ENCODE results near the gene MPP7. TPM values are rescaled to one million over a fixed set of nuclear protein-coding genes. Genes with fewer than 3 reads are reported as not detected.

The MPP7 gene
- total RNA-seq, 1 donor from 2014 or later = 3.2 TPM

DNA sequence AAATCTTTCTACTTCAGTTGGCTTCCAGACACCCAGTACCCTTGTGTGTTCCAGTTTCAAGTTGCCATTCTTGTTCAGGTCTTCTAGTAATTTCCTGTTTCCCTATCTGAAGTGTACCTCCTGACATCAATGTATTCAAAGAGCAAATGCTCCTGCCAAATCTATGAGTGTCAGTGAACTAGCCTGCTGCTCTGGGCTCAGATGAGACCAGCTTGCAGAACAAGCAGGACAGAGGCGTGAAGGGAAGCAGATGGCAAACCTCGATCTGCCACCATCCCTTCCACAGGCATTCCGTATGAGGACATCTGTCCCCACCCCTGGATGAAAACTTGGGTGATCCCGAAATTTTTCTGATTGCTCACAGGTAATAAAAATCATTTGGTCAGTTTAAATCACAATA is 4.4 kb upstream of the MPP7 start:
- intact Hi-C loops (cut with micrococcal nuclease) = no loop called here

DNA sequence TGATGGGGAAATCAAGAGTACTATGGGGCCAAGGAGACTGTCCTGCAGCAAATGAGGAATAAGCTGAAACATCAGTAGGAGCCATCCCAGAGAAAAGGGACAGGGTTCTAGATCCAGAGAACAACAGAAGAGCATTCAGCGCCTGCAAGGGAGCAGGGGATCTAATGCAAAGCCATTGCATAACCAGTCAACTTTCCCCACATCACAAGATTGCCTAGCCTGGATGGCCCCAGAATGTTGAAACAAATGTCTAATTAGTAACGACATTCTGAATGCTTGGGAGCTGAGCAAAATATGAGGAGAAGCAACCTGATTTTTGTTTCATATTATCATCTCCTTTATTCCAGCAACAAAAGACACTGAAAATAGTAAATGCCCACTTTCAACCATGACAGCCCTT is 2.7 kb upstream of the MPP7 start:
- intact Hi-C loops (cut with micrococcal nuclease) = no loop called here

DNA sequence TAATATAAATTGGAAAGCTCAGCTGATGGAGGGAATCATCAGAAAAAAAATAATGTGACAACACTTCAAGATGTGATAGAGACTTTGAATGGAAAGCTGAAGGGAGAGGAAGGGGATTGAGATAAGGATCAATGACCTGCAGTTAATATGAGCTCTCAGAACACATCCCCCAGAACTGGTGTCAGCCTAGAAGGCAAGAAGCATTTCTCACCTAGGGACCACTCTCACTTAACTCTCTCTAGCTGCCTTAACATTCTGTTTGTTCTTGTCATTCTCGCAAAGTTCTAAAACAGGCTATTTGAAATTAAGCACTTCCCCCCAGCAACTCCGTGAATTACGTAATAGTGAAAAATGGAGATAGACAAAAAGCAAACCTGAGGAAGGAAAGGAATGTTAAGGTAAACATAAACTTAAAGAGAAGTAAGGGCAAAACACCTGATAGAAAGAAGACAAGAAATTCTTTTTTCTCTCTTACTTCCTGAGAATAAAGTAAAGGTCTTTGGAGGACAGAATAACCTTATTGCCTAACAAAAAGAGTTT is 1.2 kb upstream of the MPP7 start:
- intact Hi-C loops (cut with micrococcal nuclease) = no loop called here

DNA sequence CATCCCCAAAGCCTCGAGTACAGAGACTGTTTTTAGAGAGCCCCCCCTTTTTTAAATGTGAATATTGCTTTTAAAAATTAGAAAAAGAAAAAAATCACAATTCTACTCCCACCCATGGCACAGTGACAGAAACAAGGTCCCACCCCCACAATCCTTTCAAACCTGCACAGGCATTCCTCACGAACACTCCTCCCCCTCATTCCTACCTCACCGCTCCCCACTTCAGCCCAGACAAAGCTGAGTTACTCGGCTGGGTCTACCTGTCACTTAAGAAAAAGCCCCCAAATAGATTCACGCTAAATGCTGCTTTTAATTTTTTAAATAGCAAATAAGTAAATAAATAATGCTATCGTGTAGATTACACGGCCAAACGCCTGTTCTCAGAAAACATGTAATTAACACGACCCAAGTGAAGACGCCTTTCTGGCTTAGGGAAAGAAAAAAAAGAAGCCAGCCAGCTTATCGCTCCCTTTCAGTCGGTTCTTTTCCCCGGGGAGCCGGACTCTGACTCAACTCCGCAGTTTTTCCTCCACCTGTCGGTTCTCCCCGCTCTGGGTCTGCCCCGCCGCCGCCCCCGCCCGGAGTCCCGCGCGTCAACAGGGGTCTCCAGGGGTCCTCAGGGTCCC is 739 bp downstream of the MPP7 start:
- intact Hi-C loops (cut with micrococcal nuclease) = loop anchor here (1.0 to 2.0 kb wide), 3 partner anchors 51 to 1059 kb away; no protein-coding TSS in a partner anchor

DNA sequence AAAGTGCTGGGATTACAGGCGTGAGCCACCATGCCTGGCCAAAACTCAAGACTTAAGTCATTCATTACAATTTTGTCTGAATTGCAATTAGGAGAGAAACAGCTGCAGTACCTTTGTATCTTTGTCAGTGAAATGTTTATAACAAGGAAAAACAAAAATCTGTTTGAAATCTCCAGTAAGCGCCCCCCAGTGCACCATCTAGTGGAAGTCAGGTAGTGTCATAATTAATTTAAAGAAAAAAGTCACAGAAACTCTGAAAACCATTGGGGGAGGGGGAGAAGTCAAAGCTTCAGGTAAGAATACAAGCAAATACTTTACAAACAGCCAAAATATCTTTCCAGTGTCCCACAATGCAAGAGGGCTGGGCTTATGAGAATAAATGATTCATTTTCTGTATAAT is 2.8 kb downstream of the MPP7 start:
- intact Hi-C loops (cut with micrococcal nuclease) = no loop called here

DNA sequence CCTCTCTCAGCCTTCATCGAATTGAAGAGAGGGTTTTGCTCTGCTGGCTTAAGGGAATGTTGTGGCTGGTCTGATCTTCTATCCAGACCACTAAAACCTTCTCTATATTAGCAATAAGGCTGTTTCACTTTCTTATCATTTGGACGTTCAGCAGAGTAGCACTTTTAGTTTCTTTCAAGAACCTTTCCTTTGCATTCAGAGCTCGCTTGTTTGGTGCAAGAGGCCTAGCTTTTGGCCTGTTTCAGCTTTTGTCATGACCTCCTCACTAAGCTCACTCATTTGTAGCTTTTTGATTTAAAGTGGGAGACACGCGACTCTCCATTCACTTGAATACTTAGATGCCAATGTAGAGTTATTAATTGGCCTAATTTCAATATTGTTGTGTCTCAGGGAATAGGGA is 3.9 kb downstream of the MPP7 start:
- intact Hi-C loops (cut with micrococcal nuclease) = no loop called here

DNA sequence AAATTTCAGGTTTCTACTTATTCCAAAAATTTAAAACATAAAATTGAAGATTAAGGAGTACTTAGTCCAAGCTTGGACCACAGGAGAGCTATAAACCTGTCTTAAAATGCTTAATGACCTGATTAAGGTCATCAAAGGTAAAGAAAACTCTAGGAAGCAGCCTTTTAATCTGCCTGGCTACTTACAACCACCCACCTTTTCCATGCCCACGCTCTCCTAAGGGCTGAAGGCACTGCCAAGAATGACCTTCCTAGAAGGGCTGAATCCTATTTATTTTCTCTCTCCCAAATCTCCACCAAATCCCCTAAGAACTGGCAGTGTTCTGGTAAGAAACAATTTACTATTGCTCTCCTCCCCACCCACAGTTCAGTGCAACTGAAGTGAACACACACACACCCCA is 6.8 kb downstream of the MPP7 start:
- intact Hi-C loops (cut with micrococcal nuclease) = no loop called here

DNA sequence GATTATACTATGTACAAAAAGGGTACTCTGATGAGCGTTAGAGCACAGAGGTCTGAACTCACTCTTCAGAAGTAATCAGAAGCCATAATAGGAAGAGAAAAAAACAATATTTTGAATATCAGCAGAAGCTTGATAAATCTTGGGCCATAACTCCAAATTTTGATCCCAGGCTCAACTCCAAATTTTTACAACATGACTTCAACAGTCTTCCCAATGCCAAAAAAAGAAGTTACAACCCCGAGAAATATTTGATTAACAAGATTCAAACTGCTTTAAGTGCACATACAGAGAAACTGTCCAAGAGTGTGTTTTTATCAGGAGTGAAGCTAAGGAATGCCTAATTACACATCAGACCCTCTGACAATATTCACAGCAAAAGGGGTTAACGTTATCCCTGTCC is 7.5 kb downstream of the MPP7 start:
- intact Hi-C loops (cut with micrococcal nuclease) = no loop called here

DNA sequence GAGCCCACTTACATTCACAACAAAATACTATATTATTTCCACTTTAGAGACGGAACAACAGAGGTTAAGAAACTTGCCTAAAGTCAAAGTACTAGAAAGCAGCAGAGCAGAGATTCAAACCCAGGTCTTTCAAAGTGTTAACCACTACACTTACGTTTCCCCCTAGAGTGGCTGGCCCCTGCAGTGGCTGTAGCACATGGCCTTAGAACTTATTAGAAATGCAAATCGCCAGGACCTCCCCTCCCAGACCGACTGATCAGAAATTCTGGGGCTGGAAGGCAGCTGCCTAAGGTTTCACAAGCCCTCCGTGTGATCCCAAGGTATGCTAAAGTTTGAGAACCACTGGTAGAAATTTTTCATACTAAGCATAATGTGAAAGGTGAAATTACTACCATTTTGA is 8.1 kb downstream of the MPP7 start:
- intact Hi-C loops (cut with micrococcal nuclease) = no loop called here

DNA sequence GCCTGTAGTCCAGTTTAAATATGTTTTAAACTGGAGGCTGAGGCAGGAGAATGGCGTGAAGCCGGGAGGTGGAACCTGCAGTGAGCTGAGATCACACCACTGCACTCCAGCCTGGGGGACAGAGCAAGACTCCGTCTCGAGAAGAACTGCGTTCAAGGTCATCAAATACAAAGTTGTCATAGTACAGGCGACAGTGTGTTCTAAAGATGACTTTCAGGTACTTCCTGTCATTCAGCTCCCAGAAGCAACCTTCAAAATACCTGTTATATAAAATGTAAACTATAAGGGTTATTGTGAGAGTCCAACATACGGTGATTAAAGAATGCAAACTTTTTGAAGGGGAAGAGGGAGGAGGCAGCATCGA is 8.7 kb downstream of the MPP7 start:
- intact Hi-C loops (cut with micrococcal nuclease) = no loop called here

DNA sequence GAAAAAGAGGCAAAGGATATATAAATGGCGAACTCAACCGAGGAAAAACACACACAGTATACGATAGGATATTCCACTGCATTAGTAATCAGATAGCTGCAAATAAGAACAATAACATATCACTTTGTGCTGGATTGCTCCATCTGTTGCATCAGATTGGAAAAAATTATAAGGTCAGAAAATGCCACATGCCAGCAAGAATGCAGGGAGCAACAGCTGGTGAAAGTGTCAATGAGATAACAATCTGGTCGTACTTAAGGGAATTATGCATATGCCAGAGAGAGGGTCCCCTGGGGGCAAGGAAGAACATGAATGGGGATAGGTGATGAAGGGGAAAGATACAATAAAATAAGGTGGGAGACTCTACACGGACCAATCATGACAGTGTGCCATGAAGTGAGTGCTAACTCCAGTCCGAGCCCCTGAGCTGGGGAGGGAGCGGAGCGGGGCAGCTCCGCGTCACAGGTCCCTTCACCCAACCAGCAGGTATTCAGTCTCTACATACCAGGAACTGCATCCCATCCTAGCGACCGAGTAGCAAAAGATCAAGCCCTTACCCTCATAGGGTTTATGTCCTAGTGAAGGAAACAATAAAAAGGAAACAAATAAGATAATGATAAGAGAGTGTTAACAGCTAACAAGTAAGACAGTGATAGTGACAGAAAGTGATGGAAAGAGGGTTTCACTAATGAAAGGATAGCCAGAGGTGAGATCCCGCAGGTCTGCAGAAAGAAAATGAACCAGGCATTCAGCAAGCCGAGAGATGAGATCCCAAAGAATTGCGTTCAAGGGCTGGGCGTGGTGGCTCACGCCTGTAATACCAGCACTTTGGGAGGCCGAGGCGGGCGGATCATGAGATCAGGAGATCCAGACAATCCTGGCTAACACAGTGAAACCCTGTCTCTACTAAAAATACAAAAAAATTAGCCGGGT is 9.4 kb downstream of the MPP7 start:
- intact Hi-C loops (cut with micrococcal nuclease) = no loop called here

DNA sequence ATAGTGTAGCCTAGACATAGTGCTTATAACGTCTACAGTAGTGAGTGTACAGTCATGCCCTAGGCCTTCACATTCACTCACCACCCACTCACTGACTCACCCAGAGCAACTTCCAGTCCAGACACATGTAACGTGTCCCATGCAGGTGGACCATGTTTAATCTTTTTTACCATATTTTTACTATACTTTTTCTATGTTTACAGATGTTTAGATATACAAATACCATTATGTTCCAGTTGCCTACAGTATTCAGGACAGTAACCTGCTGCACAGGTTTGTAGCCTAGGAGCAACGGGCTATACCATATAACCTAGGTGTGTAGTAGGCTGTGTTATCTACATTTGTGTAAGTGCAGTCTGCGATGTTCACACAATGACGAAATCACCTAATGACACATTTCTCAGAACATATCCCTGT is 11.0 kb downstream of the MPP7 start:
- intact Hi-C loops (cut with micrococcal nuclease) = no loop called here

DNA sequence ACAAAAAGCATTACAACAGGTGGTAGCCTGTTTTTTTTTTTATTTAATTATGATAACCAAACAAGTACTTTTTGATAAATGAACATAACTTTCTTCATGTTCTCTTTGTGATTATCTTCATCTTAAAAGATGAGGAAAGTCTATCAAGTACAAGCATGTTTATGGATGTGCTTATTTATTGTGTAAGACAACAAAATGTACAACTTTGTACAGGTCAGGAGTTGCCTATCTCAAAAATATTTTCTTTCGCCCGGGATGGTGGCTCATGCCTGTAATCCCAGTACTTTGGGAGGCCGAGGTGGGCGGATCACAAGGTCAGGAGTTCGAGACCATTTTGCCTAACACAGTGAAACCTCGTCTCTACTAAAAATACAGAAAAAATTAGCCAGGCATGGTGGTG is 17.0 kb downstream of the MPP7 start:
- intact Hi-C loops (cut with micrococcal nuclease) = no loop called here

DNA sequence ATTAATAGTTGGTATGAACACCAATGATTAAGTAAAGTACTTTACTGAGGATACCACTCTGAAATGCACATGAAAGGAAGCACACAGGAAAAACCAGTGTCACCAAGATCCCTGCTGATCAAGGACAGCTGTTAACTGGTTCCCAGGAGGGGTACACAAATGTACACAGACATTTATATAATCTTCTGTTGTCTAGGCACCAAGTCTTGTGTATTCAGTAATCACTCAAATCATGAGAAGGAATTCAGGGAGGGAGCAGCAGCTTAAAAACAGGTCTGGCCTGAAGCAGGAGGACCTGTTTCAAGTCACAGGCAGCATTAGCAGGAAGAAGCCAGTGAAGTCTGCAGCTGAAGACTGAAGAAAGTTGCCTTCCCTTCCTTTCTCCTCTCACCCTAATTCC is 18.7 kb downstream of the MPP7 start:
- intact Hi-C loops (cut with micrococcal nuclease) = no loop called here

DNA sequence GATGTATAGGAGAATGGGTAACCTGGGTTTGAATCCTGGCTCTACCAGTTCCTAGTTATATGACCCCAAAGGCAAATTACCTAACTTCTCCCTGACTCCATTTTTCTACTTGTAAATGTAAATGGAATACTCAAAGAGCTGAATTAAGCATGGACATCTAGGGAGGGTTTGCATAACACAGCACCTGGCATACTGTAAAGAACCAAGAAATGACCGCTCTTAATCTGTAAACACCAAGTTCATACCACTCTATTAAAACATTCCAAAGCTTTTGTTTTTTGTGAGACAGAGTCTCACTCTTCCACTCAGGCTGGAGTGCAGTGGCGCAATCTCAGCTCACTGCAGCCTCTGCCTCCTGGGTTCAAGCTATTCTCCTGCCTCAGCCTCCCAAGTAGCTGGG is 19.6 kb downstream of the MPP7 start:
- intact Hi-C loops (cut with micrococcal nuclease) = no loop called here

DNA sequence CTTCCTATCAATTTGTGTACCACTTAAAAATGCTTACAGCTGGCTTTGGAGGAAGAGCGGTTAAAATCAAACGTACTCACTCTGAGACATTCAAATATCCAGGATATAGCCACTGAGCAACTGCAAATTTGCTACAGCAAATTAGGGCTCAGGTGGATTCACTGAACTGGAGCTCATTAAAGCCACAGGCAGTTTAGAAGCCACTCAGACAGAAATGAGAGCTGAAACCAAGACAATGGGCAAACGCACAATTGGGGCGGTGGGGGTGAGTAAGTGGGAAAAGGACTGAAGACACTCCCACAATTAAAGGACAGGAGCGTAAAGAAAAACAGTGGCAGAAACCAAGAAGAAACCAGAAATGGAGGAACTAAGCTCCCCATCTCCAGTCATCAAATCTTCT is 20.5 kb downstream of the MPP7 start:
- intact Hi-C loops (cut with micrococcal nuclease) = no loop called here

DNA sequence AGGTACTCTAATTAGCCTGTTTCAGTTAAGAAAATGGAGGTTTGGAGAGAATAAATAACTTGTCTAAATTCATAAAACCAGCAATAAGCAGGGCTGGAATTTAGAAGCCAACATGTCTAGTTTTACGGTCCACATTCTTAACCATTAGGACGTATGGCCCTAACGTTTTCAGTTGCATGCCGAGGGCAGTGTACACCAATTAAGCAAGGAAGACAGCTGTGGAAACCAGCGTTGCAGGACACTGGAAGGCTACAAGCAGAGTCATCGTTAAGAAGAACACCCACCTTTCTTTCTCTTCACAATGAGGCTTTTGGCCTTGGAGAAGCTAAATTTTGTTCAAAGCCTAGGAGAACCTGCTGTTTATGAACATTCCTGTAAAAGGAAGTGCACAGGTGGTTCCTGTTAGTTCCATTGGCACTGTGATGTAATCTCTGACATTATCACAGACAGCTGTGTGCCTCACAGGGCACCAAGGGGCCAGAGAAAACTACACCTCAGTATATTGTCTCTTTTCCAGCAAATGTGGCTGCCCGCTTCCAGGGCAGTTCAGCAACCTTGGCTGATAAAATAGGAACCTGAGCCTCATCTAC is 21.0 kb downstream of the MPP7 start:
- intact Hi-C loops (cut with micrococcal nuclease) = no loop called here

DNA sequence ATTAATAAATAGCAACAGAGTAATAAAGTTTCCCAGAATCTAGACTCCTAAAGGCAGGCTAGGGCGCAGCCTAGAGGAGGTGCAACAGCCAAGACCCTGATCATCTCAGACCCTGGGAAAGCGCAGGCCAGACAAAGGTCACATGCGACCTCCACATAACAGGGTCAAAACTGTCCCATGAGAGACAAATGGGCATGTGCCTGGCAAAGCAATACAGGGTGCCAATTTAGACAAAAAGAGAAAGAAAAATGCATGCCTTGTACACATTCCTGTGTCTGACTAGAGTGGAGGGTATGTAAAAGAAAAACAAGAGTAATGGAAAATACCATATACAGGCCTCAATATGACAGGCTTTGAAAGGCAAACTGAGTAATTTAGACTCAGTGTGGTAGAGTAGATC is 22.2 kb downstream of the MPP7 start:
- intact Hi-C loops (cut with micrococcal nuclease) = no loop called here

DNA sequence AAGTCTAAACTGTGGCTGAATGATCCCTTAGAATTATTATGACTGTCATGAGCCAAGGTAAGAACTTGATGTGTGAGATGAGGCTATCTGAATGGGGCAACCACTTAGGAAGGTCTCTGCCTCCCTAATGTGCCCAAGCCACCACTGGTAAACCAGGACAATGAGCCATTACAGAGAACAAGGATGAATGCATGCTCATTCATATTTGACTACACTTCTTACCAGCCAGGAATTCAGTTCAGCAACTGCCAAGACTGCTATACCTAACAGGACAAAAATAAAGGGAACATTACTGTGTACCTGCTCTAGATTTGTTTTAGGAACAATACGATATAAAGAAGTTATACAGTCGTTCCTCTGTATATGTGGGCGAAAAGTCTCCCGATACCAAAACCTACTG is 23.0 kb downstream of the MPP7 start:
- intact Hi-C loops (cut with micrococcal nuclease) = no loop called here

DNA sequence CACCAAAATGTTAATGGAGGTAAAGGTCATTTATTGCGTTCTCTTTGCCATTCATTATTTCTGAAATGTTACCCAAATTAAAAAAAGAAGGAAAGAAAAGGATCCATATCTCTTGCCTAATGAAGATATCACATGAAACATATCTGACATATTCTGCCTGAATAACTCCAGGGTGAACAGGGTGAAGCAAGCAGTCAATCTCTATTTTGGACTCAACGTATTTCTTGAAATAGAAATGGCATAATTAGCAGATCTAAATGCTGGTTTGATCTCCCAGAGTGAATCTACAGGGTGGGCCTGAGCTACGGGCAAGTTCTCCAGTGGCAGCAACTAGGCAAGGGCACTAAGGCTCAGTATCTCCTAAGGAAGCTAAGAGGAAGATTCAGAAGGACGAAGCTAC is 24.0 kb downstream of the MPP7 start:
- intact Hi-C loops (cut with micrococcal nuclease) = no loop called here

DNA sequence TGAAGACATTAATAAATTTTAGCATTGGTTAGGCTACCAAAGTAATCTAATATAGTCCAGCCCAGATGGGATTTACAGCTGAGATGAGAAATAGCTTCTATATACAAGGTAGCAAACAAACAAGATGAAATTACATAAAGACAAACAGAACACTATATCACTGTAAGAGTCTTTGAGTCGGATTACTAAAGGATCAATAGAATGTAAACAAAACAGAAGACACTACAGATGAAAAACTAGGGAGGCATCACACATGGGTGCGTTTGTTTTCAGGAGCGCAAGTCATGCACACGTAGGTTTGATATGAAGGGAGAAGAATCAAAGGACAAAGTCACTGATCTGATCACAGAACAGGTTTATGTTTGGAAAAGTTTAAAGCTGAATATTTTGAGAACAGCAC is 26.5 kb downstream of the MPP7 start:
- intact Hi-C loops (cut with micrococcal nuclease) = no loop called here

DNA sequence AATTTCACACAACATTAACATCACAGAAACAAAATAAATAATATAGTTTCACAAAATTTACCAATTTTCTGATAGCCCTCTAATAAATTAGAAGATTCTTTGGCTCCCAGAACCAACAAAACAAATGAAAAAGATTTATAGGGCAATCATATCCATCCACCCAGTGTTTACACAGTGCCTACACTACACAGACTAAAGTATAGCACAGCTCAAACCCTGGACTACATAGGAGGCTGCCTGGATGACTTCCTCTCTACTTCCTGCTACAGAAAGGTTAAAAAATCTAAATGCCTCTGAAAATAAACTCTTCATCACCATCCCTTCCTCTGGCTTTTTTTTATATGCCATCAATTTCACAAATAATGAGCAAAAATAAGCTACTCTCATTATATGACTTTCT is 28.4 kb downstream of the MPP7 start:
- intact Hi-C loops (cut with micrococcal nuclease) = no loop called here
